ENCODE data around the gene ZPBP. TPM values are rescaled to one million over a fixed set of nuclear protein-coding genes. Genes with fewer than 3 reads are reported as not detected.

ZPBP gene
- total and polyA plus RNA-seq, 2 of the 4 experiments (the other 2 are of a cell fraction): not detected

DNA sequence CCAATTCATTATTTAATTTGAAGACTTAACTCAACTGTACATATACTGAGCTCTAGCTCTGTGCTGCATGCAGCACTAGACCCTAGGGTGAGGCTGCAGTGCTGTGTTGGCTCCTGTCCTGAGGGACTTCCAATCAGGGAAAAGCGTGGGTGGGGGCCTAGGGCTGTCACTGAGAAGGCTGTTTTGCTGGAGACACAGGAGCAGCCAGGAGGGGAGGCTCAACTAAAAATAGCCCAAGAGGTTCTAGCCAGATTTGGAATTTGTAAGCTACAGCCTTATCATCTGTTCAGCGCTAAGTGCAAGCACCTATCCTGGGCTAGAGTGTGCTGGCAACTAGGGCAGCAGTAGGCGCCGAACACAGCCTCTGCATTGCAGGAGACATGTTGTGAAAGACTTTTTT, 198.5 kb downstream of the ZPBP start:
- Histone ChIP-seq H2BK5ac (ENCODE audit: low read depth, low read length, poor library complexity, severe bottlenecking) (no peak overlapping the region), H3K18ac (ENCODE audit: low read depth, low read length) (no peak overlapping the region), H3K36me3 (ENCODE audit: control insufficient read depth, insufficient read depth, low read length) (no peaks in the 10 kb centered on the region), H4K20me1 (ENCODE audit: insufficient read depth, low read length) (no peaks in the 10 kb centered on the region), H4K5ac (ENCODE audit: low read depth, low read length) (no peak overlapping the region), H3K4me1 (ENCODE audit: control insufficient read depth, insufficient read depth, low read length) (no peaks in the 10 kb centered on the region), H3K9ac (ENCODE audit: low read depth, low read length) (no peak overlapping the region), H2AK9ac (replicated peaks; ENCODE audit: low read depth, low read length, poor library complexity) (no peak overlapping the region), H4K91ac (ENCODE audit: insufficient read depth, low read depth, low read length) (no peak overlapping the region), H4K8ac (ENCODE audit: low read depth in 2 of 2, low read length in 2 of 2) (no peak overlapping the region), H3K4me2 (ENCODE audit: low read depth, low read length) (no peak overlapping the region), H3K23ac (ENCODE audit: low read depth, low read length) (no peak overlapping the region), H3K56ac (ENCODE audit: extremely low read depth, insufficient read depth, low read length) (no peak overlapping the region), H2BK20ac (ENCODE audit: low read depth, low read length) (no peak overlapping the region), H2AK5ac (ENCODE audit: low read depth, low read length) (no peak overlapping the region), H3K9me3 (ENCODE audit: control insufficient read depth, insufficient read depth, low read length) (no peaks in the 10 kb centered on the region; the same call in none of the 2 replicates), H2AFZ (replicated peaks; ENCODE audit: low read length, poor library complexity) (no peak overlapping the region), H3K14ac (replicated peaks; ENCODE audit: low read depth, low read length) (no peak overlapping the region), H3K79me1 (ENCODE audit: low read depth in 1 of 2, low read length in 2 of 2) (no peaks in the 10 kb centered on the region), H3K27ac (ENCODE audit: insufficient read depth, low read length) (no peak overlapping the region), H3K4ac (ENCODE audit: low read depth, low read length) (no peak overlapping the region), H3K27me3 (ENCODE audit: control insufficient read depth, insufficient read depth, low read length) (no peaks in the 10 kb centered on the region), H2BK15ac (ENCODE audit: low read depth, low read length) (no peak overlapping the region), H2BK120ac (ENCODE audit: low read depth, low read length) (no peak overlapping the region), H3K4me3 (ENCODE audit: insufficient read depth, low read depth, low read length) (no peak overlapping the region), H3K9me1 (ENCODE audit: insufficient read depth, low read length) (no peaks in the 10 kb centered on the region)
- TF ChIP-seq RFX5 (IDR thresholded peaks at IDR 0.05; ENCODE audit: low read depth, low read length) (no peak), CEBPB (IDR thresholded peaks at IDR 0.05; ENCODE audit: low read depth, low read length) (no peak), MXI1 (IDR thresholded peaks at IDR 0.05; ENCODE audit: borderline replicate concordance, low read depth, low read length) (no peak), CHD1 (IDR thresholded peaks at IDR 0.05; ENCODE audit: low read depth, low read length) (no peak), MAFK (IDR thresholded peaks at IDR 0.05; ENCODE audit: low read depth, low read length) (no peak), RCOR1 (IDR thresholded peaks at IDR 0.05; ENCODE audit: insufficient replicate concordance, low read length) (no peak), MAZ (IDR thresholded peaks at IDR 0.05; ENCODE audit: borderline replicate concordance, low read depth, low read length) (no peak)
- TF ChIP-seq, protein P1, sequence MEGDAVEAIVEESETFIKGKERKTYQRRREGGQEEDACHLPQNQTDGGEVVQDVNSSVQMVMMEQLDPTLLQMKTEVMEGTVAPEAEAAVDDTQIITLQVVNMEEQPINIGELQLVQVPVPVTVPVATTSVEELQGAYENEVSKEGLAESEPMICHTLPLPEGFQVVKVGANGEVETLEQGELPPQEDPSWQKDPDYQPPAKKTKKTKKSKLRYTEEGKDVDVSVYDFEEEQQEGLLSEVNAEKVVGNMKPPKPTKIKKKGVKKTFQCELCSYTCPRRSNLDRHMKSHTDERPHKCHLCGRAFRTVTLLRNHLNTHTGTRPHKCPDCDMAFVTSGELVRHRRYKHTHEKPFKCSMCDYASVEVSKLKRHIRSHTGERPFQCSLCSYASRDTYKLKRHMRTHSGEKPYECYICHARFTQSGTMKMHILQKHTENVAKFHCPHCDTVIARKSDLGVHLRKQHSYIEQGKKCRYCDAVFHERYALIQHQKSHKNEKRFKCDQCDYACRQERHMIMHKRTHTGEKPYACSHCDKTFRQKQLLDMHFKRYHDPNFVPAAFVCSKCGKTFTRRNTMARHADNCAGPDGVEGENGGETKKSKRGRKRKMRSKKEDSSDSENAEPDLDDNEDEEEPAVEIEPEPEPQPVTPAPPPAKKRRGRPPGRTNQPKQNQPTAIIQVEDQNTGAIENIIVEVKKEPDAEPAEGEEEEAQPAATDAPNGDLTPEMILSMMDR (conservative IDR thresholded peaks at IDR 0.05; ENCODE audit: low read depth, low read length): no peak
- TF ChIP-seq, protein P2, sequence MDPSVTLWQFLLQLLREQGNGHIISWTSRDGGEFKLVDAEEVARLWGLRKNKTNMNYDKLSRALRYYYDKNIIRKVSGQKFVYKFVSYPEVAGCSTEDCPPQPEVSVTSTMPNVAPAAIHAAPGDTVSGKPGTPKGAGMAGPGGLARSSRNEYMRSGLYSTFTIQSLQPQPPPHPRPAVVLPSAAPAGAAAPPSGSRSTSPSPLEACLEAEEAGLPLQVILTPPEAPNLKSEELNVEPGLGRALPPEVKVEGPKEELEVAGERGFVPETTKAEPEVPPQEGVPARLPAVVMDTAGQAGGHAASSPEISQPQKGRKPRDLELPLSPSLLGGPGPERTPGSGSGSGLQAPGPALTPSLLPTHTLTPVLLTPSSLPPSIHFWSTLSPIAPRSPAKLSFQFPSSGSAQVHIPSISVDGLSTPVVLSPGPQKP (IDR thresholded peaks at IDR 0.05; ENCODE audit: borderline replicate concordance, low read depth, low read length): no peak
- in situ Hi-C loops (cut with MboI; ENCODE audit: low sequenced_read_pairs): no loop called here
- dilution Hi-C loops (cut with HindIII; ENCODE audit: low sequenced_read_pairs, unreplicated experiment): no loop called here
- ChIA-PET POLR2A (ENCODE audit: unreplicated experiment) (no interaction called here), CTCF (no interaction called here)
- BruUV-seq (replicated peaks): no TSS peak
- 54% methylated on average over 2 of the region's 4 CpGs; no CpG with 5 or more reads in 1 of the 2 experiments for WGBS, 2 experiments (ENCODE audit: extremely low coverage in 2 of 2, insufficient read length in 1 of 2)
- intact Hi-C loops (cut with micrococcal nuclease): no loop called here
- no peak for ATAC-seq (ENCODE audit: low read depth)
- DNase-seq: no peak

Data from IMR-90 (cell line).